ENCODE measurements around the gene SLC22A17. TPM values are rescaled to one million over a fixed set of nuclear protein-coding genes. Genes with fewer than 3 reads are reported as not detected.
"Not testable (repeated sequence)": the region's sequence is repeated elsewhere in the genome, so short reads cannot be mapped to it uniquely, and the experiment has no call there.

Gene SLC22A17
- 26.2 and 29.3 TPM in 2 replicates for total RNA-seq
- long read RNA-seq, partial matches to known transcripts, result 0 of 2 reads
- long read RNA-seq, other reads (novel, unspliced or antisense), result 2 of 2 reads

DNA sequence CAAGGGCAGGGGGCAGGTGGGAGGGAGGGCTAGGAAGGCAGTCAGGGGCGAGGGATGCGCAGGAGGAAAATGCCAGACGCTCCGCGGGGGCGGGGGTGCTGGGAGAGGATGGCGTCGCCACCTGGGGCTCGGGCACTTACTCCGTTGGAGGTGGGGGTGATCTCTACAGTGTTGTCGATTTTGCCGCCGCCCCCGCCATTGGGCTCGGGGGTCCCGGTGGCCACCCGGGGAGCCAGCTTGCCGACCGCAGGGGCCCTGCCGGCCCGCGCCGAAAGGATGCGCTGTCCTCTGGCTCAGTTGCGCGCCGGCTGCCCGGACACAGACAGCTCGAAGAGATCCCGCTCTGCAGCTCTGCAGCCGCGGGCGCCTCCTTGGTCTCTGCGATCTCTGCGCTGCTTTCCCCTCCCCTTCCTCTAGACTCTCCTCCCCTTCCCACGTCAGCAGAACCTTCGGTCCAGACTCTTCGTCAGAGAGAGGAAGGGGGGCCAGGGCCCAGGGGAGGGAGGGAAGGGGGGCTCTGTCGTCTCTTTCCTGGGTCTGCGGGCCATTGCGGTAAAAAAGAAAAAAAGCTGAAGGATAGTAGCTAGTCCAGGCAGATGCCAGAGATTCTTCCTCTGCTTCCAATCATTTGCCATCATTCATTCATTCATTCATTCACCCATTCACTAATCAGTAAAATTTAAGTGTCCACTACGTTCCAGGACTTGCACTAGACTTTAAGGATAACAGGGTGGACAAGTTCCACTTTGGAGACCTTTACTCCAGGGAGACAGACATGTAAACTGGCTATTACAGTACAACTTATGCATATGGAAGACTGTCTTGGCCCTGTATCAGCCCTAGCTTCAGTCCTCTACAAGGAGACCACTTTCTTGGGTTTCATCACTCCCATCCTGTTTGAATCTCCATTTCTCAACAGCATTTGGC lies at the start of gene SLC22A17:
Gene SLC22A17, minus strand, starts transcription at position 382 of the 927 bp plus-strand sequence.
- Mint-ChIP-seq H3K27ac (peak within 1 kb of the TSS; percentile 54), H3K9me3 (ENCODE audit: low read depth) (peaks cover 11% of the 10 kb centered on the region), H3K27me3 (peaks cover 34% of the 10 kb centered on the region), H3K4me1 (ENCODE audit: low read depth) (peaks cover 8% of the 10 kb centered on the region), H3K4me3 (ENCODE audit: low read depth) (peak within 1 kb of the TSS; percentile 70), H3K36me3 (ENCODE audit: insufficient read depth) (peaks cover 10% of the 10 kb centered on the region)
- TF ChIP-seq, protein P1, sequence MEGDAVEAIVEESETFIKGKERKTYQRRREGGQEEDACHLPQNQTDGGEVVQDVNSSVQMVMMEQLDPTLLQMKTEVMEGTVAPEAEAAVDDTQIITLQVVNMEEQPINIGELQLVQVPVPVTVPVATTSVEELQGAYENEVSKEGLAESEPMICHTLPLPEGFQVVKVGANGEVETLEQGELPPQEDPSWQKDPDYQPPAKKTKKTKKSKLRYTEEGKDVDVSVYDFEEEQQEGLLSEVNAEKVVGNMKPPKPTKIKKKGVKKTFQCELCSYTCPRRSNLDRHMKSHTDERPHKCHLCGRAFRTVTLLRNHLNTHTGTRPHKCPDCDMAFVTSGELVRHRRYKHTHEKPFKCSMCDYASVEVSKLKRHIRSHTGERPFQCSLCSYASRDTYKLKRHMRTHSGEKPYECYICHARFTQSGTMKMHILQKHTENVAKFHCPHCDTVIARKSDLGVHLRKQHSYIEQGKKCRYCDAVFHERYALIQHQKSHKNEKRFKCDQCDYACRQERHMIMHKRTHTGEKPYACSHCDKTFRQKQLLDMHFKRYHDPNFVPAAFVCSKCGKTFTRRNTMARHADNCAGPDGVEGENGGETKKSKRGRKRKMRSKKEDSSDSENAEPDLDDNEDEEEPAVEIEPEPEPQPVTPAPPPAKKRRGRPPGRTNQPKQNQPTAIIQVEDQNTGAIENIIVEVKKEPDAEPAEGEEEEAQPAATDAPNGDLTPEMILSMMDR (IDR thresholded peaks at IDR 0.05; ENCODE audit: unreplicated experiment), result no peak
- DNase-seq (ENCODE audit: low spot score, unreplicated experiment), result peak; percentile 36

DNA sequence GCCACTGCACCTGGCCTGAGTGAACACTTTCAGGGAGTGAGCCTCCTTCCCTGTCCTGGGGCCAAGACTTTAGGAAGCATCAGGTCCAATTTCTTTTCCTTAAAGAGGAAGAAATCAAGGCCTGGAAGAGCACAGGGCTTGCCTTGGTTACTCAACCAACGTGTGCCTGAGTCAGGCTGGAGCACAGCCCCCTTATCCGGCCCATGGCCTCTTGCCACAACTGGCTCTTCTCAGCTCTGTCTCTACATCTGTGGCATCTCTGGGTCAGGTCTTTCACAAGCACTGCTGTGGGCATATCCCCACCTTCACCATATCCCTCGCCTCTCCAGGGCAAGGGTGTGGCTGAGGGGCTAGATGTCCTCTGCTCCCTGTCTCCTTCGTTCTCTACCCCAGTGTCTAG lies 48.6 kb upstream of the SLC22A17 start:
- Mint-ChIP-seq H3K27me3 (peaks cover 43% of the 10 kb centered on the region), H3K36me3 (ENCODE audit: insufficient read depth) (no peaks in the 10 kb centered on the region), H3K4me3 (ENCODE audit: low read depth) (no peak overlapping the region), H3K4me1 (ENCODE audit: low read depth) (no peaks in the 10 kb centered on the region), H3K9me3 (ENCODE audit: low read depth) (no peaks in the 10 kb centered on the region), H3K27ac (no peak overlapping the region)
- DNase-seq (ENCODE audit: low spot score, unreplicated experiment), result no peak
- TF ChIP-seq, protein P1 (IDR thresholded peaks at IDR 0.05; ENCODE audit: unreplicated experiment), result no peak

DNA sequence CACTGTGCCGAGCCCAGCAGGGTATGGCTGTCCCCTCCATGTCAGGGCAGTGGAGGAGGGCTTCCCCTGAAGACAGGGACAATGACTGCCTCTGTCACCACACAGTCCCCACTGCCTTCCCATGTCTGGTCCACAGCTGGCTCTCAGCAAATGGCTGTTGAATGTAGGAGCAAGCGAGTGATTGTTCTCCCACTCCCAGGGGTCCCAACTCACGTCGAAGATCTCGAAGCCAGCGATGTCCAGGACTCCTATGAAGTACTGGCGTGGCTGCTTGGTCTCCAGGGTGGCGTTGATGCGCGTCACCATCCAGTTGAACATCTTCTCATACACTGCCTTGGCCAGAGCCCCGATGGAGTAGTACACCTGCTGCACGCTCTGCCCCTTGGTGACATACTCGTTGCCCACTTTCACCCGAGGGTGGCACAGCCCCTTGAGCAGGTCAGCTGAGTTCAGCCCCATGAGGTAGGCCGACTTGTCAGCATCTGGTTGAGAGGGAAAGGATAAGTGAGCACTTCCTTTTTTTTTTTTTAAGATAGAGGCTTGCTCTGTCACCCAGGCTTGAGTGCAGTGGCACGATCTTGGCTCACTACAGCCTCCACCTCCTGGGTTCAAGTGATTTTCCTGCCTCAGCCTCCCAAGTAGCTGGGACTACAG lies 47.9 kb upstream of the SLC22A17 start:
- not testable (repeated sequence) for H3K4me3 Mint-ChIP-seq (ENCODE audit: low read depth); DNase-seq (ENCODE audit: low spot score, unreplicated experiment); H3K27ac Mint-ChIP-seq; H3K4me1 Mint-ChIP-seq (ENCODE audit: low read depth); H3K9me3 Mint-ChIP-seq (ENCODE audit: low read depth); H3K36me3 Mint-ChIP-seq (ENCODE audit: insufficient read depth)
- H3K27me3 Mint-ChIP-seq, result peaks cover 37% of the 10 kb centered on the region

DNA sequence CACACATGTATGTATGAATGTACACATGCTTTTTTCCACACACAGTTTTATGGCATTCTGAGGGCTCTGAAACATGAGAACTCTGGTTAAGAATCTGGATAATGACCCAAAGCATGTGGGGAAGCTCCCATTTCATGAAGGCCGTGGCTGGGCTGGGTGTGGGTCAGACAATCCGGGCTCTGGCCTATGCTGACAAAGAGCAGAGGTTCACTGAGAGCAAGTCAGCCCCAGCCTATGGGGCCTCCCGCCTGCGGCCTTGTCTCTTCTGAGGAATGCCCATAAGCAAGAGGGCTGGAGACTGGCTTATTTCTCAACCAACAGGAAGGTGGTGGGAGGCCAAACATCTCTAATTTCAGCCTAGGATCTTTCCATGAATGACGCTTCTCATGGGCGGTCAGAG lies 46.9 kb upstream of the SLC22A17 start:
- no peak for DNase-seq (ENCODE audit: low spot score, unreplicated experiment)
- no peaks in the 10 kb centered on the region for H3K36me3 Mint-ChIP-seq (ENCODE audit: insufficient read depth)
- H3K4me3 Mint-ChIP-seq (ENCODE audit: low read depth), result no peak overlapping the region
- no peaks in the 10 kb centered on the region for H3K4me1 Mint-ChIP-seq (ENCODE audit: low read depth)
- no peak overlapping the region for H3K27ac Mint-ChIP-seq
- no peaks in the 10 kb centered on the region for H3K9me3 Mint-ChIP-seq (ENCODE audit: low read depth)
- H3K27me3 Mint-ChIP-seq, result peaks cover 31% of the 10 kb centered on the region
- TF ChIP-seq, protein P1 (IDR thresholded peaks at IDR 0.05; ENCODE audit: unreplicated experiment), result no peak

DNA sequence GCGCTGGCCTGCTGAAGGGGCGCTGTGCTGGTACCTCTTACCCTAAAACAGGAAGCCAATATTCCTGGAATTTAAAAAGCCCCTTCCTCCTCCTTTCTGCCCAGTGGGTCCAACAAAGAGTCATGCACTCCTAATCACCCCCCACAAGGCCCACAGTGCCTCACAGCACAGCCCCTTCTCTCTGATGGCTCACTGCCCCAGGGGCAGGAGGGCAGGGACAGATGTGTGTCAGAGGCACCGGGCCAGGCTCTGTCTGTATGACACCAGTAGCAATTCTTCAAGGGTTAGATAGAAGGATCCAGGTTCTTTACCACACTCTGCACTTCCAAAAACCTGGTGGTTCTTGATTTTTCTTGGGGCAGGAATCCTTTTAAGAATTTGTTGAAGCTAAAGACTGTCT lies 46.4 kb upstream of the SLC22A17 start:
- no peak for DNase-seq (ENCODE audit: low spot score, unreplicated experiment)
- Mint-ChIP-seq H3K36me3 (ENCODE audit: insufficient read depth) (no peaks in the 10 kb centered on the region), H3K27ac (no peak overlapping the region), H3K4me3 (ENCODE audit: low read depth) (no peak overlapping the region), H3K9me3 (ENCODE audit: low read depth) (no peaks in the 10 kb centered on the region), H3K27me3 (peaks cover 31% of the 10 kb centered on the region), H3K4me1 (ENCODE audit: low read depth) (no peaks in the 10 kb centered on the region)
- TF ChIP-seq, protein P1 (IDR thresholded peaks at IDR 0.05; ENCODE audit: unreplicated experiment), result no peak
